Osteoblast (primary cell): ENCODE data around the gene KRT17. TPM values are rescaled to one million over a fixed set of nuclear protein-coding genes. Genes with fewer than 3 reads are reported as not detected.
A peak's percentile ranks its signal among the peaks of the same experiment; 100 is the strongest.
"Not testable (repeated sequence)": the region's sequence is repeated elsewhere in the genome, so short reads cannot be mapped to it uniquely, and the experiment has no call there.

Experiments
- DNase-seq: peaks from one replicate; pipeline ENCODE4 v3.0.0; 2011; ENCODE audit warnings: low spot score, mixed read lengths; ENCODE audit not compliant: insufficient read length; ENCODE audit errors: missing footprints
- H2AFZ ChIP-seq: 2 replicates; pipeline ENCODE4 v1.6.0; 2011; ENCODE audit warnings: mild to moderate bottlenecking, low read length
- H3K27ac ChIP-seq: 2 replicates; pipeline ENCODE4 v1.5.1; 2011; ENCODE audit warnings: mild to moderate bottlenecking, low read depth, low read length, moderate library complexity
- H3K27me3 ChIP-seq: 2 replicates; pipeline ENCODE4 v1.6.0; 2012; ENCODE audit warnings: mild to moderate bottlenecking, control low read depth, inconsistent platforms, low read length, moderate library complexity; ENCODE audit not compliant: insufficient read depth
- H3K36me3 ChIP-seq: 2 replicates; pipeline ENCODE4 v1.5.1; 2011; ENCODE audit warnings: mild to moderate bottlenecking, low read length, control low read depth, moderate library complexity; ENCODE audit not compliant: insufficient read depth
- H3K4me1 ChIP-seq: 2 replicates; pipeline ENCODE4 v1.5.1; 2011; ENCODE audit warnings: mild to moderate bottlenecking, low read length, control low read depth, moderate library complexity; ENCODE audit not compliant: insufficient read depth
- H3K4me2 ChIP-seq: 2 replicates; pipeline ENCODE4 v1.6.0; 2011; ENCODE audit warnings: mild to moderate bottlenecking, low read length; ENCODE audit not compliant: insufficient read depth
- H3K4me3 ChIP-seq: fragments of 200-600 bp; sonication (generic); 3 replicates; pipeline ENCODE4 v1.5.1; 2012; ENCODE audit warnings: mild to moderate bottlenecking, low read length, inconsistent platforms; ENCODE audit not compliant: insufficient read depth
- H3K79me2 ChIP-seq: 2 replicates; pipeline ENCODE4 v1.6.0; 2012; ENCODE audit warnings: mild to moderate bottlenecking, low read length, control low read depth, inconsistent platforms; ENCODE audit not compliant: insufficient read depth
- H3K9me3 ChIP-seq: 2 replicates; pipeline ENCODE4 v1.5.1; 2011; ENCODE audit warnings: low read depth, low read length, control low read depth
- H4K20me1 ChIP-seq: 2 replicates; pipeline ENCODE4 v1.6.0; 2012; ENCODE audit warnings: mild to moderate bottlenecking, low read length, control low read depth; ENCODE audit not compliant: insufficient read depth
- total RNA-seq: library from RNA; depleted of rRNA; stranded (reverse); fragments of >200 nt; gene quantifications from 2 replicates; pipeline ENCODE4 v1.2.3, GENCODE V29; 2012
- TF ChIP-seq, protein P1 (sequence below): IDR thresholded peaks from 2 replicates; pipeline ENCODE4 v1.5.1; 2011; ENCODE audit warnings: mild to moderate bottlenecking, low read depth, low read length, moderate library complexity; ENCODE audit errors: extremely low read depth

KRT17 gene
- total RNA-seq, 1 donor: 4.3 TPM

DNA sequence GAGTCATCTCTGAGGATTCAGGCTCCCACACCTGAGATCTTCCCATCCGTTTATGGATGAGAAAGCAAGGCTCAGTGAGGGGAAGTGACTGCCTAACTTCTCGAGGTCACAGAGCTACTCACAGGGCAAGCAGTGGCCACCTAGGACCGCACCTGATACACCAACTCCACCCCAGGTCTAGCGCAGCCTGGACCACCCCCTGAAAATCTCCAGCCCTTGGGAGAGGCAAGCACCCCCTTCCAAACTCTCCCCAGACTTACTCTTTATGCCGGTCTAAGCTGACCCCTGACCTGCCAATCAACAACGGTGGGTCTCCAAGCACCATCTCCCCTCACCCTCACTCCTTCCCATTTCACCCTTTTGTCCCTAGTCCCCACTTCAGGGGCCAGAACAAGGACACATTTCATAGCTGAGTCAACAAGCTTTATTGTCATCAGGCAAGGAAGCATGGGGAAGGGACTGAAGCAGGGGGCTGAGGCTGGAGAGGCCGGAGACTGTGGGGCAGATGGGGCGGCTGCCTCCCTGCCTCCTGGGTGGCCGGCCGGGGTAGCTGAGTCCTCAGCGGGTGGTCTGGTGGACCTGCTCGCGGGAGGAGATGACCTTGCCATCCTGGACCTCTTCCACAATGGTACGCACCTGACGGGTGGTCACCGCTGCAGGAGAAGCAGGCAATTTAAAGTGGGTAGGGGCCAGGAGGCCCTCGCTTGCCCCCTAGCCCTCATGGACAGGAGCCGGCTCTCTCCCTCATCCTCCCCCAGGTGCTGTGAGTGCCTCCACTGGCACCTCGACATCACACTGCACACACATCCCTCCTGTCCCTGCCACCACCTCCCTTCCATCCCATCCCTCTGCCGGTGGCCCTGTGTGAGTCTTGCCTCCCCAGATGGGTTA lies 5.1 kb downstream of the KRT17 start:
- TF ChIP-seq, protein P1, sequence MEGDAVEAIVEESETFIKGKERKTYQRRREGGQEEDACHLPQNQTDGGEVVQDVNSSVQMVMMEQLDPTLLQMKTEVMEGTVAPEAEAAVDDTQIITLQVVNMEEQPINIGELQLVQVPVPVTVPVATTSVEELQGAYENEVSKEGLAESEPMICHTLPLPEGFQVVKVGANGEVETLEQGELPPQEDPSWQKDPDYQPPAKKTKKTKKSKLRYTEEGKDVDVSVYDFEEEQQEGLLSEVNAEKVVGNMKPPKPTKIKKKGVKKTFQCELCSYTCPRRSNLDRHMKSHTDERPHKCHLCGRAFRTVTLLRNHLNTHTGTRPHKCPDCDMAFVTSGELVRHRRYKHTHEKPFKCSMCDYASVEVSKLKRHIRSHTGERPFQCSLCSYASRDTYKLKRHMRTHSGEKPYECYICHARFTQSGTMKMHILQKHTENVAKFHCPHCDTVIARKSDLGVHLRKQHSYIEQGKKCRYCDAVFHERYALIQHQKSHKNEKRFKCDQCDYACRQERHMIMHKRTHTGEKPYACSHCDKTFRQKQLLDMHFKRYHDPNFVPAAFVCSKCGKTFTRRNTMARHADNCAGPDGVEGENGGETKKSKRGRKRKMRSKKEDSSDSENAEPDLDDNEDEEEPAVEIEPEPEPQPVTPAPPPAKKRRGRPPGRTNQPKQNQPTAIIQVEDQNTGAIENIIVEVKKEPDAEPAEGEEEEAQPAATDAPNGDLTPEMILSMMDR: no peak
- peak; percentile 83 for DNase-seq
- no peaks in the 10 kb centered on the region for H3K27me3 ChIP-seq
- no peaks in the 10 kb centered on the region for H4K20me1 ChIP-seq
- H3K4me3 ChIP-seq: no peak overlapping the region
- no peak overlapping the region for H3K4me2 ChIP-seq
- H3K9me3 ChIP-seq: no peaks in the 10 kb centered on the region
- no peak overlapping the region for H2AFZ ChIP-seq
- peaks cover 6% of the 10 kb centered on the region for H3K4me1 ChIP-seq
- no peaks in the 10 kb centered on the region for H3K79me2 ChIP-seq
- H3K36me3 ChIP-seq: no peaks in the 10 kb centered on the region
- H3K27ac ChIP-seq: no peak overlapping the region

DNA sequence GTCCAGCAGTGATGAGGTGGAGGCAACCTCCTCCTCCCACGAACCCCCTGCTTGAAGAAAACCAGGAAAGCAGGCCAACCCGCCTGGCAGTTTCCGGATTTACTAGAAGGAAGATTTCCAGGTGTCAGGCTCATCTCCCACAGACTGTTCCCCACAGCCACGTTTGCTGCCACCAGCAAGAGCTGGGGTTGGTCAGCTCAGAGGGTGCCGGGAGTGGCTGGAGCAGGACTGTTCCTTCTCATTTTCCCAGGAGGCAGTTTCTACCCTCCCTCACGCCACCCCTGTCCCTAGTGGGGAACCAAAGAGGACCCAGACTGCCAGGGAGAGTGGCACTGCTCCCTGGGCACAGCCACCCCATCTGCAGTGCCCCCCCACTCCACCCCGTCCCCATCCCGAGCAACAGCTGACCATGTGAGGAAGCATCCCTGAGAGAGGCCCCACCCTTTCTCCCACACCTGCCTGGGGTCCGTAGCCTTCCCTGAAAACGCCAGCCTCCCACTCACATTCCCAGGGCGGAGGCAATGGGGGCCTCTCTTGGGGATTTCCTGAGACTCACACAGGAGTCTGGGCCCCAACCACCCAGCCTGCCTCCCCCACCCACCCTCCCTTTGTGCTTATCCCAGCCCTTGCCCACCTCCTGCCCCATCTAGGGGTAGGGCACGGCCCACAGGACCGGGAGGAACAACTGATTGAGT lies 5.9 kb downstream of the KRT17 start:
- no peaks in the 10 kb centered on the region for H3K79me2 ChIP-seq
- no peaks in the 10 kb centered on the region for H3K36me3 ChIP-seq
- no peaks in the 10 kb centered on the region for H3K9me3 ChIP-seq
- H2AFZ ChIP-seq: no peak overlapping the region
- TF ChIP-seq, protein P1: no peak
- no peak for DNase-seq
- H4K20me1 ChIP-seq: no peaks in the 10 kb centered on the region
- H3K4me1 ChIP-seq: peaks cover 6% of the 10 kb centered on the region
- H3K27ac ChIP-seq: no peak overlapping the region
- no peaks in the 10 kb centered on the region for H3K27me3 ChIP-seq
- H3K4me2 ChIP-seq: no peak overlapping the region
- no peak overlapping the region for H3K4me3 ChIP-seq

DNA sequence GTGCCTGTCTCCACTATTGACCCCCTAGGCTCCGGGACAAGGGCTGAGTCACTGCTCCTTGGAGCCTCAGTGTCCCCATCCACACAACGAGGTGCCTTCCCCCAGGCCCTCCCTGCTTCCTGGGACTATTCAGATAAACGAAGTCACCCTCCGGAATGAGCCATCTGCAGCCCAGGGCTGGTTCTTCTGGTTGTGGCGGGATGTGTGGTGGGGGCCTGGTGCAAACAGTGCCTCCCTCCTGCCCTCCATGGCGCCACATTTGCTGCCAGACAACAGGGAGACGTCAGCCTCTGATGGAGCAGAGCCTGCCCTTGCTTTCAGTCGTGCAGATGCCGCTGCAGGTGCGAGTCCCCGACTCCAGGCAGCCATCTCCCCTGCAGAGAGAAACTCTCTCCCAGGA lies 6.7 kb downstream of the KRT17 start:
- Histone ChIP-seq H3K27ac (no peak overlapping the region), H3K27me3 (no peaks in the 10 kb centered on the region), H3K79me2 (no peaks in the 10 kb centered on the region), H2AFZ (no peak overlapping the region), H3K4me1 (peaks cover 10% of the 10 kb centered on the region), H3K4me3 (no peak overlapping the region), H3K9me3 (no peaks in the 10 kb centered on the region), H3K4me2 (no peak overlapping the region), H3K36me3 (no peaks in the 10 kb centered on the region), H4K20me1 (no peaks in the 10 kb centered on the region)
- no peak for DNase-seq
- TF ChIP-seq, protein P1: no peak

GRCh38 chr17:41617136-41617535 lies 7.2 kb downstream of the KRT17 start:
- no peak for DNase-seq
- H3K4me1 ChIP-seq: peaks cover 14% of the 10 kb centered on the region
- no peaks in the 10 kb centered on the region for H3K79me2 ChIP-seq
- no peaks in the 10 kb centered on the region for H3K36me3 ChIP-seq
- H4K20me1 ChIP-seq: no peaks in the 10 kb centered on the region
- TF ChIP-seq, protein P1: no peak
- no peak overlapping the region for H3K4me2 ChIP-seq
- H3K9me3 ChIP-seq: no peaks in the 10 kb centered on the region
- no peaks in the 10 kb centered on the region for H3K27me3 ChIP-seq
- no peak overlapping the region for H3K27ac ChIP-seq
- no peak overlapping the region for H3K4me3 ChIP-seq
- H2AFZ ChIP-seq: no peak overlapping the region

DNA sequence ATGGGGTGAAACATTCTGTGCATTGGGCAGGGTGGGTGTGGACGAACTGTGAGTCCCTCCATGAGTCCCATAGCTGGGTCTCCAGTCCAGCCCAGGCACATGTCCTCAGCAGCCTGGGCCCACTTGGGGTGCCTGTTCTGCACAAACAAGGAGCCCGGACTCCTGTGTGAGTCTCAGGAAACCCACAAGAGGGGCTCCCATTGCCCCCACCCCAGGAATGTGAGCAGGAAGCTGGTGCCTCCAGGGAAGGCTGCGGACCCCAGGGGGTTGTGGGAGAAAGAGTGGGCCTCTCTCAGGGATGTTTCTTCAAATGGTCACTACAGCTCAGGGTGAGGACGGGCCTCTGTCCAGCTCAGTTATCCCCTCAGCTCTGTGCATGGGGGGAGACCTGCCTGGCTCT lies 7.9 kb downstream of the KRT17 start:
- H3K9me3 ChIP-seq: not testable (repeated sequence)

More for the DNA sequence above, 7.9 kb downstream of the KRT17 start:
- not testable (repeated sequence) for H3K4me2 ChIP-seq, H2AFZ ChIP-seq, H3K79me2 ChIP-seq, H4K20me1 ChIP-seq, H3K27me3 ChIP-seq, H3K27ac ChIP-seq, DNase-seq, H3K4me3 ChIP-seq, H3K36me3 ChIP-seq
- H3K4me1 ChIP-seq: peaks cover 14% of the 10 kb centered on the region
